SK-N-SH treated with all-trans-retinoic acid at 6 μM for 48 hours (cell line): ENCODE results near the gene SOS1.

ENCODE experiments used
- ATAC-seq: fragments of 200-7000 bp; cut with Tn5 transposase; 3 replicates; pipeline ENCODE4 v1.9.1; 2020; ENCODE audit warnings: mild to moderate bottlenecking, moderate library complexity
- ARNTL ChIP-seq: fragments of 450-650 bp; formaldehyde crosslinking; IDR thresholded peaks from 2 replicates; pipeline ENCODE4 v1.5.0; 2020; ENCODE audit warnings: low read depth, mild to moderate bottlenecking, moderate library complexity, borderline replicate concordance
- CSDC2 ChIP-seq: fragments of 250-450 bp; sonication (Bioruptor Pico); IDR thresholded peaks from 2 replicates; pipeline ENCODE4 v1.5.0; 2020; ENCODE audit warnings: mild to moderate bottlenecking, moderate library complexity
- CSRNP3 ChIP-seq: fragments of 250-450 bp; sonication (Bioruptor Pico); IDR thresholded peaks from 2 replicates; pipeline ENCODE4 v1.5.1; 2021; ENCODE audit warnings: mild to moderate bottlenecking, moderate library complexity
- ESRRG ChIP-seq: fragments of 250-450 bp; sonication (Bioruptor Pico); IDR thresholded peaks from 2 replicates; pipeline ENCODE4 v1.6.1; 2021; ENCODE audit warnings: mild to moderate bottlenecking
- GLIS3 ChIP-seq: fragments of 250-450 bp; sonication (Bioruptor Pico); IDR thresholded peaks from 2 replicates; pipeline ENCODE4 v1.5.0; 2020; ENCODE audit warnings: mild to moderate bottlenecking, moderate library complexity
- ISL1 ChIP-seq: fragments of 250-450 bp; sonication (Bioruptor Pico); IDR thresholded peaks from 2 replicates; pipeline ENCODE4 v2.1.2; 2022; ENCODE audit warnings: mild to moderate bottlenecking, moderate library complexity
- OSR1 ChIP-seq: fragments of 250-450 bp; sonication (Bioruptor Pico); IDR thresholded peaks from 2 replicates; pipeline ENCODE4 v1.8.0; 2022; ENCODE audit warnings: moderate library complexity, mild to moderate bottlenecking, inconsistent platforms
- PATZ1 ChIP-seq: fragments of 250-450 bp; sonication (Bioruptor Pico); IDR thresholded peaks from 2 replicates; pipeline ENCODE4 v1.8.0; 2020; ENCODE audit warnings: mild to moderate bottlenecking, moderate library complexity, borderline replicate concordance
- RARB ChIP-seq: fragments of 250-450 bp; sonication (Bioruptor Pico); IDR thresholded peaks from 2 replicates; pipeline ENCODE4 v1.8.0; 2021; ENCODE audit warnings: mild to moderate bottlenecking, moderate library complexity
- SNAI2 ChIP-seq: fragments of 250-450 bp; sonication (Bioruptor Pico); IDR thresholded peaks from 2 replicates; pipeline ENCODE4 v1.5.0; 2020; ENCODE audit warnings: mild to moderate bottlenecking, moderate library complexity
- TCF4 ChIP-seq: fragments of 250-450 bp; sonication (Bioruptor Pico); IDR thresholded peaks from 2 replicates; pipeline ENCODE4 v1.8.0; 2021; ENCODE audit warnings: mild to moderate bottlenecking, moderate library complexity, borderline replicate concordance
- TOX ChIP-seq: fragments of 250-450 bp; sonication (Bioruptor Pico); IDR thresholded peaks from 2 replicates; pipeline ENCODE4 v1.8.0; 2021; ENCODE audit warnings: mild to moderate bottlenecking, moderate library complexity, borderline replicate concordance
- TSHZ2 ChIP-seq: fragments of 250-450 bp; sonication (Bioruptor Pico); IDR thresholded peaks from 2 replicates; pipeline ENCODE4 v1.5.0; 2020; ENCODE audit warnings: mild to moderate bottlenecking, moderate library complexity
- ZC3H10 ChIP-seq: fragments of 250-450 bp; sonication (Bioruptor Pico); IDR thresholded peaks from 2 replicates; pipeline ENCODE4 v1.5.1; 2021; ENCODE audit warnings: mild to moderate bottlenecking, moderate library complexity
- ZFP3 ChIP-seq: fragments of 250-450 bp; sonication (Bioruptor Pico); IDR thresholded peaks from 2 replicates; pipeline ENCODE4 v1.5.0; 2020; ENCODE audit warnings: mild to moderate bottlenecking, moderate library complexity
- ZNF565 ChIP-seq: fragments of 450-650 bp; formaldehyde crosslinking; conservative IDR thresholded peaks from 2 replicates; pipeline ENCODE4 v1.5.0; 2020; ENCODE audit warnings: low read depth, mild to moderate bottlenecking, moderate library complexity
- ZNF70 ChIP-seq: fragments of 450-650 bp; formaldehyde crosslinking; IDR thresholded peaks from 2 replicates; pipeline ENCODE4 v1.5.0; 2020; ENCODE audit warnings: mild to moderate bottlenecking, moderate library complexity
- ZNF8 ChIP-seq: fragments of 450-650 bp; formaldehyde crosslinking; IDR thresholded peaks from 2 replicates; pipeline ENCODE4 v1.5.0; 2020; ENCODE audit warnings: mild to moderate bottlenecking, moderate library complexity
- TF ChIP-seq, protein P1 (sequence below): fragments of 250-450 bp; sonication (Bioruptor Pico); IDR thresholded peaks from 2 replicates; pipeline ENCODE4 v1.8.0; 2021; ENCODE audit warnings: low read depth, mild to moderate bottlenecking, moderate library complexity, borderline replicate concordance

Gene SOS1

GRCh38 chr2:38948387-38948882 lies 172.4 kb downstream of the SOS1 start:
- no peak for ATAC-seq

DNA sequence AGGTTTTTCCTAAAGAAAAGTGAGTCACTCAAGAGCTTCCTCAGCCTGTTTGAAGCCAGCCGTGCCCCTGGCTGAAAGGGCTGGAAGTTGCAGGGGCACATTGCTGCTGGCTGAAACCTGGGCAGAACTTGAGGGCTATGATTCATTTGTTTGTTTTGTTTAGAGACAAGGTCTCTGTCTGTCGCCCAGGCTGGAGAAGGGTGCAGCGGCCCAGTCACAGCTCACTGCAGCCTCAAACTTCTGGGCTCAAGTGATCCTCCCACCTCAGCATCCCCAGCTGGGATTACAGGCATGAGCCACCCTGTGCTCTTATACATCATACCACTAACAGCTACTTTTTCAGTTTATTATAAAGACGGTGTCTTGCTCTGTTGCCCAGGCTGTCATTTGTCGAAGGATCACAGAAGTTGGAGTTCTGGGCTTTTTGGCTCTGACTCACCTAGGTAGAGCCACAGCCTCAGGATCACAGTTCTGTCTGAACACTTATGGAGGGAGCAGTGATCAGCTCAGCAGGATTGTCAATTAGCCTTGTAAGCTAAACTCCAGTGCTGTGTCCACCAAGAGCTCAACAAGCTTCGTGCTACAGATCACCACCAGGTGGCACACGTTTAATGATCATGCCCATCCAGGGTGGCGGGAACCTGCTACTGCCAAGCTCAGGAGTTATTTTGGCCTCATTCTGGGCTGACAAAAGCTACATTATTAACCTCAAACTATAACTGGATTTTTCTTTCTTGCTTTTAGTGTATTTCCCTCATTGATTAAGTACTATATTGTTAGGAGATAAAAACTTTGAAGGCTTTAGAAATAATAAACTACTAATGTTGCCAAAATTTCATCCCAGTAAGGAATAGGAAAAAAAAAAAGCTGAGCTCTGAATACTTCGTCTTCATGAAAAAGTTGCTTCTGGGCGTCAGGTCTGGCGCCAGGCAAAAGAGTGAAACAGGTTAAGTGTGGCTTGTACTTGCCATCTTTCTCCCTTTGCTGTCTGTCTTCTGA lies 173.3 kb downstream of the SOS1 start:
- TF ChIP-seq ZNF565 (CRISPR knock-in tag) (no peak), RARB (CRISPR knock-in tag) (no peak)
- peak; percentile 99 for ATAC-seq

More at GRCh38 chr2:38948387-38948882, 172.4 kb downstream of the SOS1 start:
- TF ChIP-seq TCF4 (CRISPR knock-in tag) (no peak), ISL1 (CRISPR knock-in tag) (no peak), CSRNP3 (CRISPR knock-in tag) (no peak), GLIS3 (CRISPR knock-in tag) (no peak), ZFP3 (CRISPR knock-in tag) (no peak), OSR1 (CRISPR knock-in tag) (no peak), SNAI2 (no peak), ZNF70 (CRISPR knock-in tag) (no peak), PATZ1 (no peak), ZC3H10 (CRISPR knock-in tag) (no peak), TOX (CRISPR knock-in tag) (no peak)

- TF ChIP-seq CSDC2 (CRISPR knock-in tag) = no peak
- TF ChIP-seq CSRNP3 (CRISPR knock-in tag) = no peak
- TF ChIP-seq ZNF8 (CRISPR knock-in tag) = no peak
- no peak for TF ChIP-seq ESRRG (CRISPR knock-in tag)
- no peak for TF ChIP-seq OSR1 (CRISPR knock-in tag)
- no peak for TF ChIP-seq TOX (CRISPR knock-in tag)
- TF ChIP-seq PATZ1 = no peak
- TF ChIP-seq, all 23 proteins: peak for 0
Observed at GRCh38 chr2:38945911-38946310, 174.9 kb downstream of the SOS1 start.

GRCh38 chr2:38945372-38945771 lies 175.5 kb downstream of the SOS1 start:
- ATAC-seq = no peak
- TF ChIP-seq ESRRG (CRISPR knock-in tag) = no peak
- no peak for TF ChIP-seq CSDC2 (CRISPR knock-in tag)
- no peak for TF ChIP-seq OSR1 (CRISPR knock-in tag)
- no peak for TF ChIP-seq ISL1 (CRISPR knock-in tag)
- TF ChIP-seq ARNTL (CRISPR knock-in tag) = no peak
- no peak for TF ChIP-seq ZFP3 (CRISPR knock-in tag)
- TF ChIP-seq TCF4 (CRISPR knock-in tag) = no peak
- TF ChIP-seq, protein P1, sequence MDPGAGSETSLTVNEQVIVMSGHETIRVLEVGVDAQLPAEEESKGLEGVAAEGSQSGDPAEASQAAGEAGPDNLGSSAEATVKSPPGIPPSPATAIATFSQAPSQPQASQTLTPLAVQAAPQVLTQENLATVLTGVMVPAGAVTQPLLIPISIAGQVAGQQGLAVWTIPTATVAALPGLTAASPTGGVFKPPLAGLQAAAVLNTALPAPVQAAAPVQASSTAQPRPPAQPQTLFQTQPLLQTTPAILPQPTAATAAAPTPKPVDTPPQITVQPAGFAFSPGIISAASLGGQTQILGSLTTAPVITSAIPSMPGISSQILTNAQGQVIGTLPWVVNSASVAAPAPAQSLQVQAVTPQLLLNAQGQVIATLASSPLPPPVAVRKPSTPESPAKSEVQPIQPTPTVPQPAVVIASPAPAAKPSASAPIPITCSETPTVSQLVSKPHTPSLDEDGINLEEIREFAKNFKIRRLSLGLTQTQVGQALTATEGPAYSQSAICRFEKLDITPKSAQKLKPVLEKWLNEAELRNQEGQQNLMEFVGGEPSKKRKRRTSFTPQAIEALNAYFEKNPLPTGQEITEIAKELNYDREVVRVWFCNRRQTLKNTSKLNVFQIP = no peak
- no peak for TF ChIP-seq ZNF565 (CRISPR knock-in tag)
- TF ChIP-seq TSHZ2 = no peak
- TF ChIP-seq ZC3H10 (CRISPR knock-in tag) = no peak
- no peak for TF ChIP-seq RARB (CRISPR knock-in tag)
- TF ChIP-seq TOX (CRISPR knock-in tag) = no peak
- TF ChIP-seq SNAI2 = no peak
- no peak for TF ChIP-seq CSRNP3 (CRISPR knock-in tag)

More at GRCh38 chr2:38945911-38946310, 174.9 kb downstream of the SOS1 start:
- ATAC-seq = no peak
